Transverse colon (tissue), 4 donors: ENCODE measurements around the gene FEZF1. TPM values are rescaled to one million over a fixed set of nuclear protein-coding genes. Genes with fewer than 3 reads are reported as not detected.

Experiments
- DNase-seq: peaks from one replicate; pipeline ENCODE4 v3.0.0-alpha.2; 2019
- H3K27ac ChIP-seq, 4 donors: fragments of 200-600 bp; sonication (generic); 2 replicates each; pipeline ENCODE4 v1.5.1; 2016 to 2018; ENCODE audit warnings: inconsistent platforms in 4 of 4
- H3K27me3 ChIP-seq: fragments of 200-600 bp; sonication (generic); 2 replicates; pipeline ENCODE4 v1.5.1; 2017; ENCODE audit warnings: inconsistent platforms
- H3K36me3 ChIP-seq, 4 donors: fragments of 200-600 bp; sonication (generic); 2 replicates each; pipeline ENCODE4 v1.5.1; 2017 to 2019; ENCODE audit warnings: inconsistent platforms in 4 of 4
- H3K4me1 ChIP-seq, 4 donors: fragments of 200-600 bp; sonication (generic); 2 replicates each; pipeline ENCODE4 v1.5.1; 2017 to 2020; ENCODE audit warnings: inconsistent platforms in 4 of 4
- H3K4me3 ChIP-seq, 4 donors: fragments of 200-600 bp; sonication (generic); 1 replicate in 1 of 4; 2 replicates in 3 of 4; pipeline versions ENCODE4 v1.5.1 to v1.6.1; 2017 to 2019; ENCODE audit warnings: inconsistent platforms in 4 of 4
- H3K9me3 ChIP-seq, 2 donors: fragments of 200-600 bp; sonication (generic); 2 replicates each; pipeline ENCODE4 v1.5.1; 2017 to 2019; ENCODE audit warnings: inconsistent platforms in 2 of 2
- EP300 ChIP-seq: sonication (generic); formaldehyde crosslinking; IDR thresholded peaks from one replicate; pipeline ENCODE4 v1.6.1; 2017; ENCODE audit warnings: antibody characterized with exemption, low read depth
- POLR2A ChIP-seq: fragments of 450-650 bp; IDR thresholded peaks from one replicate; pipeline ENCODE4 v1.6.1; 2016; ENCODE audit warnings: antibody characterized with exemption, mild to moderate bottlenecking, moderate library complexity
- POLR2AphosphoS5 ChIP-seq, 3 donors: sonication (generic); formaldehyde crosslinking; IDR thresholded peaks; one replicate each; pipeline ENCODE4 v1.6.1; 2016; ENCODE audit warnings: antibody characterized with exemption in 3 of 3
- WGBS, 2 donors: methylation state at CpG; one replicate each; pipeline ENCODE4 v1.1.5; 2018; ENCODE audit warnings: low coverage in 1 of 2; 5-methylcytosine and 5-hydroxymethylcytosine counted together
- in situ Hi-C, 4 donors: fragments of 200-750 bp; cut with MboI; loops; one replicate each; pipeline versions ENCODE4 v1.15.0 to v1.15.1; 2017; ENCODE audit warnings: low sequenced_read_pairs in 3 of 4, low pct_ligation_motif_present in 1 of 4, low pct_unique_long_range_greater_than_20kb in 1 of 4
- intact Hi-C: fragments of 100-400 bp; cut with DNase I; formaldehyde crosslinking; loops from one replicate; pipeline ENCODE4 v1.15.1; 2023; ENCODE audit warnings: low total_unique reads
- total RNA-seq, 4 donors: library from RNA; depleted of rRNA; stranded (reverse); fragments of >200 nt; gene quantifications; one replicate each; pipeline ENCODE4 v1.1.0, GENCODE V29; 2016
- TF ChIP-seq, protein P1 (sequence below), 5 experiments: fragments of 200-600 bp in 3 of 5; fragments of 450-650 bp in 2 of 5; sonication (generic) in 3 of 5; IDR thresholded peaks; 1 replicate in 2 of 5; 2 replicates in 3 of 5; pipeline ENCODE4 v1.5.1; 2016 to 2017; ENCODE audit warnings: antibody characterized with exemption in 5 of 5, inconsistent platforms in 3 of 5, mild to moderate bottlenecking in 2 of 5, moderate library complexity in 1 of 5

FEZF1 gene
- total RNA-seq, 4 donors from 2014 or later, result not detected

DNA sequence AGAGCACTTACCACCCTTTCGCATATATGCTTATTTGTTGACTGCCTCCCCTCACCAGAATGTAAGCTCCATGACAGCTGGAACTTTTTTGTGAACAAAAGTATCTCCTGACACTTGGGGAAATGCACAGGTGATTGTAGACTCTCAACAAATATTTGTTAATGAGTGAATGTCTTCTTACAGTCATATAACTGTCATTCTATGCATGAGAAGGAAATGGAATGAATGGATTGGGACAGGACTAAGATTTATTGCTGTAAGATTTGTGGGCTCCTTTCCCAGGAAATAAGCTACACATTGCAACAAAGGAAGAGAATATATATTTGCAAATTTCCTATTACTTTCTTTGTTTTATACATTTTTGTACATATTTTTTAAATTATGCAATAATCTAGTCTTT, 48.5 kb downstream of the FEZF1 start:
- no peak for DNase-seq
- Histone ChIP-seq H3K9me3 (no peaks in the 10 kb centered on the region), H3K36me3 (no peaks in the 10 kb centered on the region), H3K27ac (no peak overlapping the region), H3K4me1 (no peaks in the 10 kb centered on the region), H3K27me3 (no peaks in the 10 kb centered on the region), H3K4me3 (no peak overlapping the region)
- WGBS, 2 donors, result 38 to 52% methylated on average over 1 of the region's 1 CpG
- TF ChIP-seq, protein P1, sequence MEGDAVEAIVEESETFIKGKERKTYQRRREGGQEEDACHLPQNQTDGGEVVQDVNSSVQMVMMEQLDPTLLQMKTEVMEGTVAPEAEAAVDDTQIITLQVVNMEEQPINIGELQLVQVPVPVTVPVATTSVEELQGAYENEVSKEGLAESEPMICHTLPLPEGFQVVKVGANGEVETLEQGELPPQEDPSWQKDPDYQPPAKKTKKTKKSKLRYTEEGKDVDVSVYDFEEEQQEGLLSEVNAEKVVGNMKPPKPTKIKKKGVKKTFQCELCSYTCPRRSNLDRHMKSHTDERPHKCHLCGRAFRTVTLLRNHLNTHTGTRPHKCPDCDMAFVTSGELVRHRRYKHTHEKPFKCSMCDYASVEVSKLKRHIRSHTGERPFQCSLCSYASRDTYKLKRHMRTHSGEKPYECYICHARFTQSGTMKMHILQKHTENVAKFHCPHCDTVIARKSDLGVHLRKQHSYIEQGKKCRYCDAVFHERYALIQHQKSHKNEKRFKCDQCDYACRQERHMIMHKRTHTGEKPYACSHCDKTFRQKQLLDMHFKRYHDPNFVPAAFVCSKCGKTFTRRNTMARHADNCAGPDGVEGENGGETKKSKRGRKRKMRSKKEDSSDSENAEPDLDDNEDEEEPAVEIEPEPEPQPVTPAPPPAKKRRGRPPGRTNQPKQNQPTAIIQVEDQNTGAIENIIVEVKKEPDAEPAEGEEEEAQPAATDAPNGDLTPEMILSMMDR (IDR thresholded peaks at IDR 0.05), result no peak
- TF ChIP-seq POLR2A (no peak), EP300 (no peak), POLR2AphosphoS5 (IDR thresholded peaks at IDR 0.05) (no peak)
- in situ Hi-C loops (no loop called here), intact Hi-C loops (no loop called here)

DNA sequence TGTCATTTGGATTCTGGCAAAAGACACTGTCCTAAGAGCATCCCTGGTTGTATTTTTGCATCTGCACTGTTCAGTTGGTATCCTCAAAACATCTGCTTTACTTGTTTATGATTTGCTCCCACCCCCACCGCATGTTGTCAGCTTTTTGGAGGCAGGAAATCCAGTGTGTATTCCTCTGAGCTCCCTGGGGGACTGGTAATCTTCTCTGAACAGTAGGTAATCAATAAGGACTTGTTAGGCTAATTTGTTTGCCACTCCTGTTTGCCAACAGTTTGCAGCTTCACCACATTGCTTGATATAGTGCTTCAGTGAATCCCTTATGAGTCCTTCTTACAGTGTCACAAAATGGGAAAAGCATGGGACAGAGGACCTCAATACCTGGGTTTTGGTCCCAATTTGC, 49.1 kb downstream of the FEZF1 start:
- Histone ChIP-seq H3K9me3 (no peaks in the 10 kb centered on the region), H3K27ac (no peak overlapping the region), H3K36me3 (no peaks in the 10 kb centered on the region), H3K27me3 (no peaks in the 10 kb centered on the region), H3K4me3 (no peak overlapping the region), H3K4me1 (no peaks in the 10 kb centered on the region)
- no peak for TF ChIP-seq POLR2A
- intact Hi-C loops (no loop called here), in situ Hi-C loops (no loop called here)
- DNase-seq, result no peak
- 0% methylated on average over 1 of the region's 1 CpG for WGBS, 2 donors

Other genes with a start within 250 kb of the FEZF1 start
- 10 to 100 TPM in 2 of 4 donors, 1 to 10 TPM in 2; 3.0 to 19.1 (median 9.6) TPM for gene AASS, start 160.5 kb downstream of the FEZF1 start, total RNA-seq